GM18519 (cell line): ENCODE data around the gene PNMA8A.
"Not testable (repeated sequence)": the region's sequence is repeated elsewhere in the genome, so short reads cannot be mapped to it uniquely, and the experiment has no call there.

Experiments
- ATAC-seq: cut with Tn5 transposase; IDR thresholded peaks from one replicate; pipeline ENCODE4 v1.9.1; 2021; ENCODE audit warnings: mild to moderate bottlenecking, moderate library complexity; ENCODE audit not compliant: unreplicated experiment, low FRiP score

Gene PNMA8A

GRCh38 chr19:46471116-46471733 is at the start of gene PNMA8A:
PNMA8A (minus strand) TSS chr19:46471563; CDS start chr19:46471035, 528 bp downstream.
- ATAC-seq, result no peak

- ATAC-seq, result no peak
Observed at GRCh38 chr19:46520616-46521015, 49.3 kb upstream of the PNMA8A start.

- no peak for ATAC-seq
Observed at GRCh38 chr19:46517471-46517870, 46.1 kb upstream of the PNMA8A start.

- ATAC-seq, result no peak
Observed at GRCh38 chr19:46515879-46516350, 44.6 kb upstream of the PNMA8A start.

GRCh38 chr19:46515290-46515609 is 43.9 kb upstream of the PNMA8A start:
- ATAC-seq, result no peak

GRCh38 chr19:46514589-46515289 is 43.4 kb upstream of the PNMA8A start:
- no peak for ATAC-seq

- no peak for ATAC-seq
Observed at GRCh38 chr19:46513461-46514236, 42.3 kb upstream of the PNMA8A start.

- no peak for ATAC-seq
Observed at GRCh38 chr19:46511237-46511636, 39.9 kb upstream of the PNMA8A start.

GRCh38 chr19:46508206-46508605 is 36.8 kb upstream of the PNMA8A start:
- ATAC-seq, result no peak

GRCh38 chr19:46503848-46504453 is 32.6 kb upstream of the PNMA8A start:
- no peak for ATAC-seq

GRCh38 chr19:46502891-46503290 is 31.5 kb upstream of the PNMA8A start:
- no peak for ATAC-seq

- ATAC-seq, result no peak
Observed at GRCh38 chr19:46499692-46500091, 28.3 kb upstream of the PNMA8A start.

- ATAC-seq, result no peak
Observed at GRCh38 chr19:46497773-46498172, 26.4 kb upstream of the PNMA8A start.

GRCh38 chr19:46496886-46497285 is 25.5 kb upstream of the PNMA8A start:
- ATAC-seq, result not testable (repeated sequence)

GRCh38 chr19:46496304-46496703 is 24.9 kb upstream of the PNMA8A start:
- no peak for ATAC-seq

GRCh38 chr19:46495786-46496099 is 24.4 kb upstream of the PNMA8A start, which contains the start of gene PNMA8B:
PNMA8B (minus strand) TSS chr19:46495867; CDS start chr19:46495465, 402 bp downstream.
- ATAC-seq, result no peak

GRCh38 chr19:46494941-46495785 is 23.8 kb upstream of the PNMA8A start:
- ATAC-seq, result no peak

GRCh38 chr19:46494146-46494940 is 23.0 kb upstream of the PNMA8A start:
- ATAC-seq, result no peak
